GM19035 (cell line): ENCODE data around the gene ARVCF.

ENCODE experiments used
- ATAC-seq: cut with Tn5 transposase; IDR thresholded peaks from one replicate; pipeline ENCODE4 v1.9.1; 2021; ENCODE audit not compliant: unreplicated experiment

ARVCF gene

GRCh38 chr22:20054034-20054427 lies 37.4 kb upstream of the ARVCF start:
- no peak for ATAC-seq

- ATAC-seq, result no peak
These were observed 36.9 kb upstream of the ARVCF start for GRCh38 chr22:20053407-20054033.

- ATAC-seq, result no peak
These were observed 36.0 kb upstream of the ARVCF start for GRCh38 chr22:20052309-20053259.

- no peak for ATAC-seq
These were observed 35.3 kb upstream of the ARVCF start for GRCh38 chr22:20051927-20052308.

GRCh38 chr22:20046730-20047129 lies 30.1 kb upstream of the ARVCF start:
- ATAC-seq, result no peak

GRCh38 chr22:20044495-20045151 lies 28.0 kb upstream of the ARVCF start:
- ATAC-seq, result no peak

GRCh38 chr22:20043997-20044342 lies 27.3 kb upstream of the ARVCF start:
- no peak for ATAC-seq

GRCh38 chr22:20043057-20043996 lies 26.7 kb upstream of the ARVCF start:
- no peak for ATAC-seq

- no peak for ATAC-seq
These were observed 23.9 kb upstream of the ARVCF start for GRCh38 chr22:20040327-20041200.

- no peak for ATAC-seq
These were observed 23.2 kb upstream of the ARVCF start for GRCh38 chr22:20039683-20040325.

- ATAC-seq, result no peak
These were observed 22.0 kb upstream of the ARVCF start for GRCh38 chr22:20038574-20038973.

GRCh38 chr22:20037419-20037818 lies 20.8 kb upstream of the ARVCF start:
- ATAC-seq, result no peak

- ATAC-seq, result no peak
These were observed 20.1 kb upstream of the ARVCF start for GRCh38 chr22:20036535-20037392.

GRCh38 chr22:20036084-20036482 lies 19.5 kb upstream of the ARVCF start:
- ATAC-seq, result no peak

- ATAC-seq, result no peak
These were observed 18.9 kb upstream of the ARVCF start for GRCh38 chr22:20035375-20036083.

- no peak for ATAC-seq
These were observed 17.5 kb upstream of the ARVCF start for GRCh38 chr22:20034143-20034542.

GRCh38 chr22:20033045-20033706 lies 16.6 kb upstream of the ARVCF start:
- ATAC-seq, result no peak
